Measurements from ENCODE around the gene SSUH2. TPM values are rescaled to one million over a fixed set of nuclear protein-coding genes. Genes with fewer than 3 reads are reported as not detected.
"Not testable (repeated sequence)": the region's sequence is repeated elsewhere in the genome, so short reads cannot be mapped to it uniquely, and the experiment has no call there.

Gene SSUH2
- total RNA-seq (2014; rRNA removed; shearing (Covaris generic)) (0.16 TPM in 1 of 2 replicates, not detected in the other), total RNA-seq (2022) (0.66 TPM in 1 of 2 replicates, not detected in the other), Bru-seq, nascent RNA (percentile 22 among the genes with signal in this experiment), BruChase-seq, experiment 1, labeled RNA remaining after a 6-hour chase (percentile 21 among the genes with signal in this experiment), BruChase-seq, experiment 2, labeled RNA remaining after a 2-hour chase (percentile 25 among the genes with signal in this experiment)
- long read RNA-seq = 0 reads

DNA sequence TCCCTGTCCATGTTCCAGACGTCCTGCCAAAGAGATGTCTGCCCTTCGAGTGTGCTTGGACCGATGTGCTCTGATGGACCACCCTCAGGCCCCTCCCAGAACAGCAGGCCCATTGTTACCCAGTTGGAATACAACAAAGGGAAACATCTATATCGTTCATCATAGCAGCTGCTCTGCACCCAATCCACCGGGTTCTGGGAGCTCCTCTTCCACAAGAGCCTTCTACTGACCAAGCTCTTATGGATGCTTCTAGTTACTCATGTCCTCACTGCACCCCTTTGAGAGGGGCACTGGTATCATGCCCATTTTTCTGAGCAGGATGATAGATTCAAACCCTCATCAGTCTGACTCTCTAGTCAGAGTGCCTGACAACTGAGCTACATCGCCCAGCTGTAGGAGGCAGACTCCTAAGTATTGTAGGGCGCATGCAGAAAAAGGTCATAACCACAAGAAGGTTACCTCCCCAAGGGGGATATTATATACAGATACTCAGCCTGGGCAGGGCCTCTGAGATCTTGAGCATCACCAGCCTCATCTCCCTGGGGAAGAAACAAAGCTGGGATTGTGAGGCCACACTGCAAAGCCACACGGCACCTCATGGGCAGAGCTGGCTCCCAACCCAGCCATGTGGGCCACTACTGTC lies at the start of gene SSUH2:
SSUH2 (minus strand) TSS at position 51 of the 643 bp plus-strand sequence; CDS start at position 11, 40 bp downstream.
- no peaks in the 10 kb centered on the region for H3K79me2 ChIP-seq (ENCODE audit: insufficient read depth, low read depth, low read length)
- TF ChIP-seq, protein P1, sequence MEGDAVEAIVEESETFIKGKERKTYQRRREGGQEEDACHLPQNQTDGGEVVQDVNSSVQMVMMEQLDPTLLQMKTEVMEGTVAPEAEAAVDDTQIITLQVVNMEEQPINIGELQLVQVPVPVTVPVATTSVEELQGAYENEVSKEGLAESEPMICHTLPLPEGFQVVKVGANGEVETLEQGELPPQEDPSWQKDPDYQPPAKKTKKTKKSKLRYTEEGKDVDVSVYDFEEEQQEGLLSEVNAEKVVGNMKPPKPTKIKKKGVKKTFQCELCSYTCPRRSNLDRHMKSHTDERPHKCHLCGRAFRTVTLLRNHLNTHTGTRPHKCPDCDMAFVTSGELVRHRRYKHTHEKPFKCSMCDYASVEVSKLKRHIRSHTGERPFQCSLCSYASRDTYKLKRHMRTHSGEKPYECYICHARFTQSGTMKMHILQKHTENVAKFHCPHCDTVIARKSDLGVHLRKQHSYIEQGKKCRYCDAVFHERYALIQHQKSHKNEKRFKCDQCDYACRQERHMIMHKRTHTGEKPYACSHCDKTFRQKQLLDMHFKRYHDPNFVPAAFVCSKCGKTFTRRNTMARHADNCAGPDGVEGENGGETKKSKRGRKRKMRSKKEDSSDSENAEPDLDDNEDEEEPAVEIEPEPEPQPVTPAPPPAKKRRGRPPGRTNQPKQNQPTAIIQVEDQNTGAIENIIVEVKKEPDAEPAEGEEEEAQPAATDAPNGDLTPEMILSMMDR (conservative IDR thresholded peaks at IDR 0.05; ENCODE audit: low read length) = no peak
- no peak for TF ChIP-seq EZH2phosphoT487 (IDR thresholded peaks at IDR 0.05; ENCODE audit: borderline replicate concordance, low read depth, low read length)
- no peak within 1 kb of the TSS for H3K4me2 ChIP-seq (ENCODE audit: low read length)
- H3K4me1 ChIP-seq (ENCODE audit: insufficient read depth, low read length, poor library complexity, severe bottlenecking) = no peaks in the 10 kb centered on the region
- ChIA-PET CTCF (ENCODE audit: unreplicated experiment) (no interaction called here), POLR2A (no interaction called here)
- no peaks in the 10 kb centered on the region for H3K9me2 ChIP-seq (ENCODE audit: insufficient read depth, low read length)
- H3K36me3 ChIP-seq (ENCODE audit: insufficient read depth, low read length) = no peaks in the 10 kb centered on the region
- no peak within 1 kb of the TSS for H2AFZ ChIP-seq (ENCODE audit: low read length)
- H3K27ac ChIP-seq (ENCODE audit: low read depth, low read length, poor library complexity, severe bottlenecking) = no peak within 1 kb of the TSS
- no TSS peak for BruUV-seq (replicated peaks)
- DNase-seq (ENCODE audit: low spot score) = no peak
- intact Hi-C loops (cut with micrococcal nuclease; ENCODE audit: unreplicated experiment) = no loop called here
- no peak within 1 kb of the TSS for H3K4me3 ChIP-seq (ENCODE audit: low read depth, low read length, poor library complexity, severe bottlenecking)
- H4K20me1 ChIP-seq (ENCODE audit: insufficient read depth, low read length) = no peaks in the 10 kb centered on the region
- no peaks in the 10 kb centered on the region for H3K9me3 ChIP-seq (ENCODE audit: low read length)

GRCh38 chr3:8691295-8691694 lies 46.7 kb upstream of the SSUH2 start:
- H3K79me2 ChIP-seq (ENCODE audit: insufficient read depth, low read depth, low read length); H3K4me3 ChIP-seq (ENCODE audit: low read depth, low read length, poor library complexity, severe bottlenecking); H2AFZ ChIP-seq (ENCODE audit: low read length); H3K9me3 ChIP-seq (ENCODE audit: low read length); H3K27ac ChIP-seq (ENCODE audit: low read depth, low read length, poor library complexity, severe bottlenecking); H3K36me3 ChIP-seq (ENCODE audit: insufficient read depth, low read length); DNase-seq (ENCODE audit: low spot score); BruUV-seq (replicated peaks); CTCF ChIA-PET (ENCODE audit: unreplicated experiment); H3K9me2 ChIP-seq (ENCODE audit: insufficient read depth, low read length); intact Hi-C loops (cut with micrococcal nuclease; ENCODE audit: unreplicated experiment); H3K4me2 ChIP-seq (ENCODE audit: low read length); H3K4me1 ChIP-seq (ENCODE audit: insufficient read depth, low read length, poor library complexity, severe bottlenecking); H4K20me1 ChIP-seq (ENCODE audit: insufficient read depth, low read length): not testable (repeated sequence)
- POLR2A ChIA-PET = interaction anchor here (0.6 kb wide), 1 partner anchor 85 kb away, joined by 3 read pairs; no protein-coding TSS in a partner anchor

DNA sequence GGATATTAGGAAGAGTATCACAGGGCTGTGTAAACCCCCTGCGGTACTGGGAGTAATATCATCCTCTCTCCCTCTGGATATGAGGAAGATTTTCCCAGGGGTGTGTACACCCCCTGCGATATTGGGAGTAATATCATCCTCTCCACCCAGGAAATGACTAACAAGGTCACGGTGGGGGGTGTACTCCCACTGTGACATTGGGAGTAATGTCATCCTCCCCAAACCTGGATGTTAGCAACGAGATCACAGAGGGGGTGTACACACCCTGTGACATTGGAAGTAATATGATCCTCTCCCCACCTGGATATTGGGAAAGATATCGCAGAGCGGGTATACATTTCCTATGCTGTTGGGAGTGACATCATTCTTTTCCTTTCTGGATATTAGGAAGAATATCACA lies 40.4 kb upstream of the SSUH2 start:
- H3K4me3 ChIP-seq (ENCODE audit: low read depth, low read length, poor library complexity, severe bottlenecking); H4K20me1 ChIP-seq (ENCODE audit: insufficient read depth, low read length); DNase-seq (ENCODE audit: low spot score); POLR2A ChIA-PET; CTCF ChIA-PET (ENCODE audit: unreplicated experiment); H3K9me3 ChIP-seq (ENCODE audit: low read length); H3K4me2 ChIP-seq (ENCODE audit: low read length); H2AFZ ChIP-seq (ENCODE audit: low read length); H3K27ac ChIP-seq (ENCODE audit: low read depth, low read length, poor library complexity, severe bottlenecking); intact Hi-C loops (cut with micrococcal nuclease; ENCODE audit: unreplicated experiment); BruUV-seq (replicated peaks); H3K36me3 ChIP-seq (ENCODE audit: insufficient read depth, low read length); H3K4me1 ChIP-seq (ENCODE audit: insufficient read depth, low read length, poor library complexity, severe bottlenecking); H3K79me2 ChIP-seq (ENCODE audit: insufficient read depth, low read depth, low read length); H3K9me2 ChIP-seq (ENCODE audit: insufficient read depth, low read length): not testable (repeated sequence)

All from OCI-LY7 (cell line).